ENCODE measurements around the gene EGFR. TPM values are rescaled to one million over a fixed set of nuclear protein-coding genes. Genes with fewer than 3 reads are reported as not detected.

The EGFR gene
- total RNA-seq, 2 donors from 2014 or later = 54.8 to 56.7 TPM

GRCh38 chr7:55185941-55186609 lies 167.3 kb downstream of the EGFR start:
- H3K9me3 ChIP-seq = no peaks in the 10 kb centered on the region
- H3K4me1 ChIP-seq (ENCODE audit: control insufficient read depth in 1 of 2, low read depth in 2 of 2) = no peaks in the 10 kb centered on the region
- TF ChIP-seq CTCF (IDR thresholded peaks at IDR 0.05) = no peak
- peaks cover 32% of the 10 kb centered on the region for H3K36me3 ChIP-seq
- no peak overlapping the region for H3K4me3 ChIP-seq
- ATAC-seq (ENCODE audit: insufficient number of reproducible peaks, low FRiP score, low read depth) (no peak), DNase-seq (ENCODE audit: low spot score) (no peak)
- H3K27me3 ChIP-seq (replicated peaks; ENCODE audit: insufficient read depth) = no peaks in the 10 kb centered on the region
- H3K27ac ChIP-seq = no peak overlapping the region

- Histone ChIP-seq H3K27ac (no peak overlapping the region), H3K9me3 (no peaks in the 10 kb centered on the region), H3K36me3 (peaks cover 22% of the 10 kb centered on the region), H3K4me3 (no peak overlapping the region), H3K27me3 (replicated peaks; ENCODE audit: insufficient read depth) (no peaks in the 10 kb centered on the region), H3K4me1 (ENCODE audit: control insufficient read depth in 1 of 2, low read depth in 2 of 2) (no peaks in the 10 kb centered on the region)
- no peak for DNase-seq (ENCODE audit: low spot score)
- ATAC-seq (ENCODE audit: insufficient number of reproducible peaks, low FRiP score, low read depth) = no peak
- no peak for TF ChIP-seq CTCF (IDR thresholded peaks at IDR 0.05)
Measured at GRCh38 chr7:55187701-55188491, 169.1 kb downstream of the EGFR start.

- TF ChIP-seq CTCF (IDR thresholded peaks at IDR 0.05) = no peak
- Histone ChIP-seq H3K27me3 (replicated peaks; ENCODE audit: insufficient read depth) (no peaks in the 10 kb centered on the region), H3K4me1 (ENCODE audit: control insufficient read depth in 1 of 2, low read depth in 2 of 2) (no peaks in the 10 kb centered on the region), H3K9me3 (no peaks in the 10 kb centered on the region), H3K27ac (no peak overlapping the region), H3K4me3 (no peak overlapping the region), H3K36me3 (peaks cover 17% of the 10 kb centered on the region)
- ATAC-seq (ENCODE audit: insufficient number of reproducible peaks, low FRiP score, low read depth) = no peak
- DNase-seq (ENCODE audit: low spot score) = no peak
Measured at GRCh38 chr7:55188590-55189138, 169.8 kb downstream of the EGFR start.

GRCh38 chr7:55189146-55189766 lies 170.4 kb downstream of the EGFR start:
- peaks cover 14% of the 10 kb centered on the region for H3K36me3 ChIP-seq
- no peak overlapping the region for H3K27ac ChIP-seq
- DNase-seq (ENCODE audit: low spot score) = no peak
- H3K4me3 ChIP-seq = no peak overlapping the region
- no peaks in the 10 kb centered on the region for H3K4me1 ChIP-seq (ENCODE audit: control insufficient read depth in 1 of 2, low read depth in 2 of 2)
- TF ChIP-seq CTCF (IDR thresholded peaks at IDR 0.05) = no peak
- no peak for ATAC-seq (ENCODE audit: insufficient number of reproducible peaks, low FRiP score, low read depth)
- no peaks in the 10 kb centered on the region for H3K9me3 ChIP-seq
- H3K27me3 ChIP-seq (replicated peaks; ENCODE audit: insufficient read depth) = no peaks in the 10 kb centered on the region

- no peaks in the 10 kb centered on the region for H3K9me3 ChIP-seq
- DNase-seq (ENCODE audit: low spot score) (no peak), ATAC-seq (ENCODE audit: insufficient number of reproducible peaks, low FRiP score, low read depth) (no peak)
- no peaks in the 10 kb centered on the region for H3K4me1 ChIP-seq (ENCODE audit: control insufficient read depth in 1 of 2, low read depth in 2 of 2)
- H3K4me3 ChIP-seq = no peak overlapping the region
- no peak for TF ChIP-seq CTCF (IDR thresholded peaks at IDR 0.05)
- no peaks in the 10 kb centered on the region for H3K27me3 ChIP-seq (replicated peaks; ENCODE audit: insufficient read depth)
- H3K27ac ChIP-seq = no peak overlapping the region
- peaks cover 10% of the 10 kb centered on the region for H3K36me3 ChIP-seq
Measured at GRCh38 chr7:55189878-55190436, 171.1 kb downstream of the EGFR start.

All from thoracic aorta (tissue), 2 donors.